Measurements from ENCODE around the gene SLC45A3.

GRCh38 chr1:205630241-205630640 is 50.1 kb downstream of the SLC45A3 start:
- no peak for TF ChIP-seq CTCF (IDR thresholded peaks at IDR 0.05)
- TF ChIP-seq POLR2A (IDR thresholded peaks at IDR 0.05) = no peak
